ENCODE results near the gene ADAM33. TPM values are rescaled to one million over a fixed set of nuclear protein-coding genes. Genes with fewer than 3 reads are reported as not detected.
A peak's percentile ranks its signal among the peaks of the same experiment; 100 is the strongest.

Gene ADAM33
- polyA plus RNA-seq, 3 donors: not detected

DNA sequence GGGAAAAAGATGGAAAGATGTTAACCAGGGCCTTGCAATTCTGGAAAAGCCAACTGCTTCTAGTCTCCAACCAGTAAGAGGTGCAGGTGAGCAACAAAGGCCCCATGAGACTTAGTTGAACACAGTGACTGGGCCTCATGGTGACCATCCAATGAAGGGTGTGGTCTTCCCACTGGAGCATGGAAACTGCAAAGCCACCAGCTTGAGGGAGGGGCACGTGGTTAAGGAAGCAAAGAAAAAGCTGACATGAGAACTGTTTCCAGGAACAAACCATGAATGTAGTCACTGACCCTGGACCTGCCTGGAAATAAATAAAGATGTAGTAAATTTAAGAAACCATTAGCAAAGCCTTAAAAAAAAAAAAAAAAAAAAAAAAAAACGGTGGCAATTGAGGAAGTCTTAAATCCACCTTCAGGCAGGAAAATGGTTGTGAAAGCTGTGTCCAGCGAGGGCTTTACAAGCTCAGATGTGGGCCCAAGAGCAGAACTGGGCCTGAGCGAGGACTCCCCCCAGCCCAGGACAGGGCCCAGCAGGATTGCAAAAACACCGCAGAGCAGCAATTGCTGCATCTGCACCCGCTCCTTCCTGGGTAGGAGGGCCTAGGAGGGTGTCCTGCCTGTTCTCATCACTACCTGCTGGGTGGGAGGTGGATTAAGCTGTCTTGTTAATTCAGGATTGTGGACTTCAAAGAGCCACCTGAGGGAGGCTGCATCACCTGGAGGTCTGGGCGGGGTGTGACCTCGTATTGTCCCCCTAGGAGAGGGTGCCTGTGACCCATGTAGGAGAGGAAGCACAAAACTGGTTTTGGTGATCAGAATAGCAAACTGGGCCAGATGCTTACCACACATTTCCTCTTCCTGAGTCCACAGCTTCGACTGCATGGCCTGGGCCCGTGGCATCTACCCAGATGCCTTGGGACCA lies 28.9 kb downstream of the ADAM33 start:
- Histone ChIP-seq H3K36me3 (replicated peaks in 1 of 2; ENCODE audit: control insufficient read depth in 1 of 2, insufficient read depth in 2 of 2, low read length in 2 of 2) (peaks cover 23 to 31% of the 10 kb centered on the region in 2 donors), H3K27me3 (ENCODE audit: control insufficient read depth in 2 of 2, insufficient read depth in 2 of 2, low read length in 2 of 2) (peaks cover 0 to 2% of the 10 kb centered on the region in 2 donors), H3K9me3 (replicated peaks in 1 of 2; ENCODE audit: control insufficient read depth in 1 of 2, insufficient read depth in 1 of 2, low read length in 2 of 2) (peaks cover 0 to 2% of the 10 kb centered on the region in 2 donors), H3K27ac (ENCODE audit: low read depth in 1 of 2, low read length in 2 of 2) (peak overlapping the region; percentile 28 to 63), H3K9ac (ENCODE audit: insufficient read depth, low read length, poor library complexity, severe bottlenecking) (no peak overlapping the region), H2AFZ (ENCODE audit: insufficient read depth, low read depth, low read length, poor library complexity, severe bottlenecking) (no peak overlapping the region), H3K4me1 (ENCODE audit: control insufficient read depth in 1 of 2, insufficient read depth in 2 of 2, low read length in 2 of 2) (peaks cover 15 to 16% of the 10 kb centered on the region in 2 donors), H3K4me3 (replicated peaks in 1 of 3; ENCODE audit: low read depth in 2 of 3, low read length in 3 of 3) (no peak overlapping the region), H4K20me1 (ENCODE audit: insufficient read depth, low read length) (no peaks in the 10 kb centered on the region), H3K4me2 (replicated peaks; ENCODE audit: extremely low read depth, low read length, poor library complexity, severe bottlenecking) (no peak overlapping the region), H3K79me2 (ENCODE audit: insufficient read depth, low read length) (no peaks in the 10 kb centered on the region)
- Mint-ChIP-seq H3K4me1 (peaks cover 19% of the 10 kb centered on the region), H3K27ac (peak overlapping the region in 6 of 7 donors; percentile 54 to 82 (median 70)), H3K36me3 (peaks cover 31 to 36% of the 10 kb centered on the region in 2 donors), H3K27me3 (ENCODE audit: low read depth in 3 of 3) (peaks cover 4 to 9% (median 8%) of the 10 kb centered on the region in 3 donors), H3K4me3 (no peak overlapping the region), H3K9me3 (peaks cover 3 to 9% (median 4%) of the 10 kb centered on the region in 7 donors)
- 23% methylated on average over 2 of the region's 10 CpGs for WGBS (ENCODE audit: insufficient coverage)
- TF ChIP-seq, protein P1, sequence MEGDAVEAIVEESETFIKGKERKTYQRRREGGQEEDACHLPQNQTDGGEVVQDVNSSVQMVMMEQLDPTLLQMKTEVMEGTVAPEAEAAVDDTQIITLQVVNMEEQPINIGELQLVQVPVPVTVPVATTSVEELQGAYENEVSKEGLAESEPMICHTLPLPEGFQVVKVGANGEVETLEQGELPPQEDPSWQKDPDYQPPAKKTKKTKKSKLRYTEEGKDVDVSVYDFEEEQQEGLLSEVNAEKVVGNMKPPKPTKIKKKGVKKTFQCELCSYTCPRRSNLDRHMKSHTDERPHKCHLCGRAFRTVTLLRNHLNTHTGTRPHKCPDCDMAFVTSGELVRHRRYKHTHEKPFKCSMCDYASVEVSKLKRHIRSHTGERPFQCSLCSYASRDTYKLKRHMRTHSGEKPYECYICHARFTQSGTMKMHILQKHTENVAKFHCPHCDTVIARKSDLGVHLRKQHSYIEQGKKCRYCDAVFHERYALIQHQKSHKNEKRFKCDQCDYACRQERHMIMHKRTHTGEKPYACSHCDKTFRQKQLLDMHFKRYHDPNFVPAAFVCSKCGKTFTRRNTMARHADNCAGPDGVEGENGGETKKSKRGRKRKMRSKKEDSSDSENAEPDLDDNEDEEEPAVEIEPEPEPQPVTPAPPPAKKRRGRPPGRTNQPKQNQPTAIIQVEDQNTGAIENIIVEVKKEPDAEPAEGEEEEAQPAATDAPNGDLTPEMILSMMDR (IDR thresholded peaks at IDR 0.05): no peak
- intact Hi-C loops (cut with micrococcal nuclease): no loop called here
- DNase-seq: peak in 2 of 3 donors; percentile 15 to 21

DNA sequence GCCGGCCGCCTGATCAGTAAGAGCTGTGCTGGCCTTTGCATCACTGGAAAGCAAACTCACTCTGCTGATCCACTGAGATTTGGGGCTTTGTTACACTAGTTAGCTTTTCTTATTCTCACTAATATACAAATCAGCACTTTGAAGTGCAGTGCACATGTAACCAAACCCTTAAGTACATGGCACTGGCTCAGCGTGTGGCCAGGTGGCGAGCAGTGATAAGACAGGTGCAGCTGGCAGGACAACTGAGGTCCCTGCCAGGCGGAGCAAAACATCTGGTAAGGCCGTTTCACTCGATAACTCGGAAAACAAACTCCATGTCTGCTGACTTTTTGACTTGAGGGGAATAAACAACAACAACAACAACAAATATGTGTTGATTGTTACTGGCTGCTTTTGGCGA lies 29.6 kb downstream of the ADAM33 start:
- no peak overlapping the region for H2AFZ ChIP-seq (ENCODE audit: insufficient read depth, low read depth, low read length, poor library complexity, severe bottlenecking)
- Mint-ChIP-seq H3K36me3 (peaks cover 38 to 42% of the 10 kb centered on the region in 2 donors), H3K4me3 (no peak overlapping the region), H3K27ac (peak overlapping the region in 1 of 7 donors; percentile 18), H3K9me3 (peaks cover 3 to 9% (median 4%) of the 10 kb centered on the region in 7 donors), H3K4me1 (peaks cover 19% of the 10 kb centered on the region), H3K27me3 (ENCODE audit: low read depth in 3 of 3) (peaks cover 2 to 6% (median 6%) of the 10 kb centered on the region in 3 donors)
- WGBS (ENCODE audit: insufficient coverage): 96% methylated on average over 5 of the region's 9 CpGs
- intact Hi-C loops (cut with micrococcal nuclease): no loop called here
- peaks cover 26 to 38% of the 10 kb centered on the region in 2 donors for H3K36me3 ChIP-seq (replicated peaks in 1 of 2; ENCODE audit: control insufficient read depth in 1 of 2, insufficient read depth in 2 of 2, low read length in 2 of 2)
- H3K79me2 ChIP-seq (ENCODE audit: insufficient read depth, low read length): no peaks in the 10 kb centered on the region
- no peaks in the 10 kb centered on the region for H4K20me1 ChIP-seq (ENCODE audit: insufficient read depth, low read length)
- no peak overlapping the region for H3K27ac ChIP-seq (ENCODE audit: low read depth in 1 of 2, low read length in 2 of 2)
- no peak overlapping the region for H3K9ac ChIP-seq (ENCODE audit: insufficient read depth, low read length, poor library complexity, severe bottlenecking)
- no peak overlapping the region for H3K4me2 ChIP-seq (replicated peaks; ENCODE audit: extremely low read depth, low read length, poor library complexity, severe bottlenecking)
- TF ChIP-seq, protein P1 (IDR thresholded peaks at IDR 0.05): no peak
- no peak for DNase-seq
- H3K4me1 ChIP-seq (ENCODE audit: control insufficient read depth in 1 of 2, insufficient read depth in 2 of 2, low read length in 2 of 2): peaks cover 15 to 16% of the 10 kb centered on the region in 2 donors
- no peak overlapping the region for H3K4me3 ChIP-seq (replicated peaks in 1 of 3; ENCODE audit: low read depth in 2 of 3, low read length in 3 of 3)
- no peaks in the 10 kb centered on the region for H3K27me3 ChIP-seq (ENCODE audit: control insufficient read depth in 2 of 2, insufficient read depth in 2 of 2, low read length in 2 of 2)
- H3K9me3 ChIP-seq (replicated peaks in 1 of 2; ENCODE audit: control insufficient read depth in 1 of 2, insufficient read depth in 1 of 2, low read length in 2 of 2): peaks cover 0 to 2% of the 10 kb centered on the region in 2 donors

Data from CD14-positive monocyte (primary cell).